ENCODE data around the gene ARHGAP15. TPM values are rescaled to one million over a fixed set of nuclear protein-coding genes. Genes with fewer than 3 reads are reported as not detected.

ARHGAP15 gene
- total RNA-seq, 1 experiment from 2014 or later = 0.71 TPM

DNA sequence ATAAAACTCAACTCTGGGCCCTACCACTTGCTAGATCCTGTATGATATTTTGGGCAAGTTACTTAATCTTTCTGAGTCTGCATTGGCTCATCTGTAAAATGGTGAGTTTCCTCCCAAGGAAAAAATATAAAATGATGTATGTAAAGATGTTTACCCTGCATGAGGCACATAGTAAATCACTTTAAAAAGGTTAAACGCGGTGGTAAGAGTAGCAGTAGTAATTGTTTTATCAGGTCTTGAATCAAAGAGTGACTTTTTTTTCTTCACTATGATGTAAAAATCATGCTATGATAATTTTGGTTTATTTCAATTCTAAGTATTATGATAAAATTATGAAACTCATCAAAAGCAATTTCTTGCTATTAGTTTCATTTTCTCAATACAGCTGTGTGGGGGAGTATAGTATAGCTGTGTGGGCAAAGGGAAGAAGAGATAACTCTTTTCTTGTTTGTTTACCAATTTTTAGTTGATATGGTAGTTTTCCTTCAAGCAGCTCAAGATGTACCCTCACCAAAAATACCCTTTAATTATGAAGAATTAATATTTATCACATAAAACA is 10.7 kb downstream of the ARHGAP15 start:
- in situ Hi-C loops (cut with HindIII; ENCODE audit: low pct_unique_long_range_greater_than_20kb, low sequenced_read_pairs) = no loop called here
- no peak for DNase-seq (ENCODE audit: low read depth, low spot score)

DNA sequence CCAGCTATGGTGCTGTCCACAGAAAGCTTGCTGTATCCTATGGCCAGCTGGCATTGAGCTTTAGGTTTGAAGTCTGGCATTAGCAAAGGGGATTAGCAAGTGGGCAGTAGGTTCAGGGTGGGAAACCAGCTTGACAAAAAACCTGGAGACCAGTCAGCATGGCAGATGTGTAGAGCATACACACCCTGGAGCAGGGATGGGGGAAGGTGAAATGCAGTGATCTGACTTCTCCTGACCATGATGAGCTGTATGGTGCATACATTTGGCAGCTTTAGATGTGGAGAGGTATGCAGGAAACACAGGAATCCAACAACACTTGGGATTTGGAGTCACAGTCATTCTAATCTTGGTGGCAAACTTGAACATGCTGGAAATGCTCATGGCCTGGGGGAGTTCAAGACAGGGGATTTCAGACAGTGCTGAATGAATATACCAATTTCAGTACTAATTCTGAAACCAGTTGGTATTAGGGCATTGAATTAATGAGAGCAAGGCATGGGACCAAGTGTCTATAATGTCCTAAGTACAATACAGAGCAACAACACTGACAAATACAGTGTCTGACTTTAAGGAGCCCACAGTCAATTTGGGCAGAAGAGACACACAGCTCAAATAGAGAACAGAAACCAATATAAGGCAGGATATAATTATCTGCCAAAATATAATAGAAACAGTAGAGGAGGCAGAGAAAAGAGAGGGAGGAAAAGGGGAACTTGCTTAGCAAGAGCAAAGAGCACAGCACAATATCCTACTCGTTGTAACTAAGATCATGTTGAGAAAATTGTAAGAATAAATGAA is 11.8 kb downstream of the ARHGAP15 start:
- no peak for DNase-seq (ENCODE audit: low read depth, low spot score)

DNA sequence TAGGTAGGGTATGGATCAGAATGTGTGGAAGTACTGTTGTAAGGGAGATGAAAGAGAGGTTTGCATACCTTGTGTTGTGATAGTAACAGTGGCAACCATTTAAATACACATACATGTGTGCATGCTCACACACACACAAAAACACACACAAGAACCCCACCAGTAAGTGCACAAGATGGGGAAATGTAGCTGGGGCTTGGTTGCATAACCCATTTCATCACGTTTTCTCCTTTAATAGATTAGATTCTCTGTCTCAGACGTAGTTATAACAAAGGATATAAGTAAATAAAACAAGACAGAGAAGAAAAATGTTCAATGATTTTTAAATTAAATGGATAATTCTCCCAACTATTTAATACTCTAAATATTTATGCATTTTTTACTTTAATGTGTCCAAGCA is 13.4 kb downstream of the ARHGAP15 start:
- DNase-seq (ENCODE audit: low read depth, low spot score) = no peak
- in situ Hi-C loops (cut with HindIII; ENCODE audit: low pct_unique_long_range_greater_than_20kb, low sequenced_read_pairs) = no loop called here

More for the DNA sequence above, 11.8 kb downstream of the ARHGAP15 start:
- in situ Hi-C loops (cut with HindIII; ENCODE audit: low pct_unique_long_range_greater_than_20kb, low sequenced_read_pairs) = no loop called here

DNA sequence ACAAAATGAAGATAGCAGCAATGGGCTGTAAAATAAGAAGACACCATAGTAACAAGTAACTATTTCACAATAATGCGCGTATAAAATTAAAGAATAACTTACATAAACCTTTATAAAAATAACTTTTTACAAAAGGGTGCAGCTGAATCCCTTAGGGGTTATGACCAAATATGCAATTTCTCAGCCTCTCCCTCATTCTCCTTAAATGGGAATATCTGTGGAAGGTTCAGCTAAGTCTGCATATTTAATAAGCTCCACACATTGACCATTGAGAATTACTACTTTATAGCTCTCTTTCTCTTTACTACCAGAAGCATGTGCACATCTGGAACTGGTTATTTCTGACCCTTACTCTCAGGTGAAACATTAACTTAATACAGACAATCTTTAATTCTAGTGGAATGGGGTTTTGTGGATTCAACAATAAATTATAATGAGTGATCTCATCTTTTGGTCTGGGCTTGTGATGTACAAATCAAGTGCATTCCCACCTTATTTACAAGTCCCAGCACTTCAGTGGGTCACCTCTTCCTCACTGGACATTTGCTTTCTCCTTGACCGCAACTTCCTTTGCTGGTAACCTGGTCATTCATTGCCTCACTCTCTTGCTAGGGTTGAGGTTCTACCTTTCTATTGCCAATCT is 15.7 kb downstream of the ARHGAP15 start:
- in situ Hi-C loops (cut with HindIII; ENCODE audit: low pct_unique_long_range_greater_than_20kb, low sequenced_read_pairs) = no loop called here
- no peak for DNase-seq (ENCODE audit: low read depth, low spot score)

DNA sequence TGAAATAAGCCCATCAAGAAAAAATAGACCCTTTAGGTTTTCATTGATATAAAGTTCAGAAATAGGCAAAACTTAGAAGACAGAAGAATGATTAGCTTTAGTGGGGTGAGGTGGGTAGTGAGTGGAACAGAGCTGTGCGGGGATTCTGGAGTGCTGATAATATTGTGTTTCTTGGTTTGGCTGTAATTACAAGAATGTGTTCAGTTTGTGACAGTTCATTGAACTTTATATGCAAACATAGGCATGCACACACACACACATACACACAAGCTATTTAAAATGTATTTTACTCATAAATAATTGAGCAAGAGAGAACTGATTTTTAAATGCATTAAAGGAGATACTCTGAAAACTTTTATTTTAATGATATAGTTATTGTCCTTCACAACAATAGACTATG is 17.1 kb downstream of the ARHGAP15 start:
- no peak for DNase-seq (ENCODE audit: low read depth, low spot score)
- in situ Hi-C loops (cut with HindIII; ENCODE audit: low pct_unique_long_range_greater_than_20kb, low sequenced_read_pairs) = no loop called here

DNA sequence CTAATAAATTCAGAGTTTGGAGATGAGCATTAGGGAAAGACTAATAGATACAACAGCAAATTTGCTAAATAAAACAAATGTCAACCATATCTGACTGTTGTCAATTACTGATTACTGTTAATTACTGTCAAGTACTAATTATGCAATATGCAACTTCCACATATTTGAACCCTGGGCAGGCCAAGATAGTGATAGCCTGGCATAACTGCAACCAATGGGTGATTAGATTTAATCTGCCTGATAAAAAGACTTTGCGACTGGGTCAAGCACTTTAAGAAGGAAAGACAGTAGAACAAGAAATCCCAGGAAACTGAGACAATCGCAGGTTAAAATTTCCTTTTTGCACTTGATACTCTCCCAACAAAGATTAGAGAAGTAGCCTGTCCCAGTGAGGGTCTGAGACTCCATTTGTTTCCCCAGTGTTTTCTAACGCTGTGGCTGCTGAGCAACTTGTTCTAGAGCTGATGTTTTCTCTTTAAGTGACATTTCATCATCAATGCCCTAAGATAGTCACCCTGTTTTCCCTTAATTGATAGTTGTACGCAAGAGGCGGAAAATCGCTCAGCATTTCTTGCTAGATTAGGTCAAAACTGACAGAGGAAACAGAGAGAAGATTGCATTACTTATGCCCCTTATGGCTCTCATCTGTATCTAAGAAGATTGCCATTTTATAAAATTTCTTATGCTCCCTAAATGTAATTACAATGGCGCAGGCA is 17.8 kb downstream of the ARHGAP15 start:
- in situ Hi-C loops (cut with HindIII; ENCODE audit: low pct_unique_long_range_greater_than_20kb, low sequenced_read_pairs) = no loop called here
- no peak for DNase-seq (ENCODE audit: low read depth, low spot score)

DNA sequence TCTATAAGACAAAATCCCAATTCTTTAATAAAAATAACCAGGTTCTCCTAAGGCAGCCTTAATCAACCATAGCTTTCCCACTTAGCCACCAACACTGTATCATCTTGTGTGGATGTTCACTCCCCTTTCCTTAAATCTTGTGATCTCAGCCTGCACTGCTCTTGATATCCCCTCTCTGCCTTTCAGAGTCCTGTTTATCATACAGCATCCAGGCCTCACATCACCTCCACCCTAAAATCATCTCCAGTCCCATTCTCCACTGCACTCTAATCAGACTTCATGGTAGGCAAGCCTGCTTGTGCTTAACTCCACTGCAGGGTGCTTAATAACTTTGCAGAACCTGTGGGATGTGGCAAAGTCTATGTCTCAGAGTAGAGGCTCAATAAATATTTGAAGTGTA is 18.8 kb downstream of the ARHGAP15 start:
- no peak for DNase-seq (ENCODE audit: low read depth, low spot score)
- in situ Hi-C loops (cut with HindIII; ENCODE audit: low pct_unique_long_range_greater_than_20kb, low sequenced_read_pairs) = no loop called here

DNA sequence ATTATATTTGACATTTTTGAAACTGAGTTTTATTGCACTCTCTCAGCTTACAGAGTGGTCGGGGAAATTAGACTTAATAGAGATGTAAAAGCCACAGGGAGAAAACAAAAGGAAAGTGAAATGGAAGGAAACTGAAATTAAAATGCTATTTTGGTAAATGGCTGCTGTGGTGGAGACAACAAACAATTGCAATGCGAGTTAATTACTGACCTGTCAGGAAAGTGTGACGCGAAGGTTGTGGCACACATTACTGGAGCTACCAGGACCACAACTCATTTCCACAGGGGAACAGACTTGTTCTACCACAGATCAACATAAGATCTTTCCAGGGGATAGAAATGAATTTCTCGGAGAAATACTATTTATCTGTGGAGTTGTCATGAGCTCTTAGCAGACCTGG is 19.5 kb downstream of the ARHGAP15 start:
- in situ Hi-C loops (cut with HindIII; ENCODE audit: low pct_unique_long_range_greater_than_20kb, low sequenced_read_pairs) = no loop called here
- DNase-seq (ENCODE audit: low read depth, low spot score) = no peak

DNA sequence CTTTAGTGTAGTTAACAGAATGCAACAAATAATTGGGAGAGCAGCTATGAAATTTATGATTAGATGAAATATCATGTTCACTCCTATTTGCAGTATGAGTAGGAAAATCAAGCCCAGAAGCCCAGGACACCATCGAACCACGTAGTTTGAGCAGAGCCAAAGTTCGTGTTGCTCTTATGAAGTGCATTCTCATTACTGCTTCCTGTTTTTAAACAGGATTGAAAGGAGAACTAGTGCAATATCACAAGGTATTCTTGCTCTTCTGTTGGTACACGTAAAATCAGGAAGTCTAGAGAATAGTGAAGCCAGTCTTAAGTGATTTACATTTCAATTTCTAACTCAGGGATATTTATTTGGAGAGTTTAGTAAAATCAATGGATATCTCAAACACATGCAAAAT is 21.1 kb downstream of the ARHGAP15 start:
- in situ Hi-C loops (cut with HindIII; ENCODE audit: low pct_unique_long_range_greater_than_20kb, low sequenced_read_pairs) = no loop called here
- no peak for DNase-seq (ENCODE audit: low read depth, low spot score)

DNA sequence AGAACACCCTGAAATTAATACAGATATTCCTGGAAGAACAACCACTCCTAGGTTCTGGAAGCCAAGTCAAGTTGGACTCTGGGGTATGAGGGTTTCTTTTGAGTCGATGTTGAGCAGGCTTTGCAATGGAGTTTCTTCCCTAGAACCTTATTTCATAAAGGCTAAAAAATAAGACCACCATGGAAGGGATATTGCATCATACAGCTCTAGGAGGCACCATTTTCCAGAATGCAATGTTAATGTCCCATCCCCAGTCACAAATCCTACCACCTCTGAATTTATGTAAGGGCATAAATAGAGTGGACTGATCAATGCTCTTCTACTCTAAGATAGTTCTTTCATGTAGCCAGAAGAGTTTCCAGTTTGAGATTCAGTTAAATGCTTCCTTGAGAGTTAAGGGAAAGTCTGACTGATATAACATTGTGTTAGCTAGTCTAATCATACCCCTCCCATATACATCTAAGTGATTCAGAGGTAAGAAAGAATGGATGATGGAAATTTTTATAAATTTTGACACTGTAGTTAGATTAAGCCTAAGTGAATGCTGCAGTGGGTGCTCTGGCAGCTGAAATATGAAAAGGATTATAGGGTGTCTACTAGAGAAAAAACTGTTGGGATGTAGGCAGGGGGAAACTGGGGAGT is 22.0 kb downstream of the ARHGAP15 start:
- in situ Hi-C loops (cut with HindIII; ENCODE audit: low pct_unique_long_range_greater_than_20kb, low sequenced_read_pairs) = no loop called here
- DNase-seq (ENCODE audit: low read depth, low spot score) = no peak

DNA sequence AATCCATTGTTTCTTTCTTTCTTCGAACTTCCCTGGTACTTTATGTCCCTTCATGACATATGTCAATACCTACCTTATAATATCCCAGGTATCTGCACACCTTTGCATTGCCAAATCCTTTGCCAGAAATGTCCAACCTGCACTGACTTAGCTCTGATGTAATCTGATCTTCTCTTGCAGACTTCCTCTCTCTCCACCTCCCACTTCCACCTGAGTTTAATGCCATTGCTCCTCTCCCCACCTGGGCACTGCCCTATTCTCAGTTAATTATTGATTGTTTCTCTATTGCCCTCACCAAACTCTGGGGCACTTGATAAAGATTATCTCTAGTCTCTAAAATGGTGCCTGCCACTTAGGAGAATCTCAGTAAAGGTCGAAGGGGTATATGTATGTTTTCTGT is 23.0 kb downstream of the ARHGAP15 start:
- in situ Hi-C loops (cut with HindIII; ENCODE audit: low pct_unique_long_range_greater_than_20kb, low sequenced_read_pairs) = no loop called here
- DNase-seq (ENCODE audit: low read depth, low spot score) = no peak

DNA sequence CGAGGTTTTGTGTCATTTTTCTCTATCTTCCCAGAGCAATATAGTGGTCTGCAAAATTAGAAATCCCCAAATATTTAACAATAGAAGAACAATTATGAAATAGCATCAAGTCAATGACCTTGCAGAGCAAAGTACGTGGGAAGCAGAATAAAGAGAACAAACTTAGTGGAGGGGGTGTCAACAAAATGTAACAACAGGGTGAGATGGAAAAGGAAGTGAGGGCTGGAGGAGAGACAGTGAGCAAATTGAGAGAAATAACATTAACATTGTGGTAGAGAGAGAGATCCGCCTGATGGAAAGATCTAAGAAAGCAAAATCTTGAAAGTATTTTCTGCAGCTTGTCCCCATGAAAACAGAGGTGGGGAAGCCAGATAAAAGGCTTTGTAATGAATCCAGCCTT is 23.4 kb downstream of the ARHGAP15 start:
- in situ Hi-C loops (cut with HindIII; ENCODE audit: low pct_unique_long_range_greater_than_20kb, low sequenced_read_pairs) = no loop called here
- no peak for DNase-seq (ENCODE audit: low read depth, low spot score)

DNA sequence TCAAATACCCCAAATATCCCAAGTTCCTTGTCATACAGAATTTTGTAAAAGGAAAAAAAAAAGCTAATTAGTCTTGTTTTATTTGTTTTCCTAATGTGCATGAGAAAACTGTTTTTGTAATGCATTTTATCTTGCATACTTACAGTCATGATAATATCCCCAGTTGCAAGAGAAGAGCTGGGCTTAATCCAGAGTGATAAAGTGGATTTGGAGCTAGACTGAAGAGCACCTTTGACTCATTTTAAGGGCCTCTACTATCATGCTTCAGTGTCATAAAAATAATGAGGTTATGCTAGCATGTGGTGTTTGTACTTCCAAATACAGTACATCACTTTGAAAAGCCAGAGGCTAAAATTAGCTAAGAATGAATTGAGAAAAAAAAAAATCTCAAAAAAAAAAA is 26.4 kb downstream of the ARHGAP15 start:
- in situ Hi-C loops (cut with HindIII; ENCODE audit: low pct_unique_long_range_greater_than_20kb, low sequenced_read_pairs) = no loop called here
- no peak for DNase-seq (ENCODE audit: low read depth, low spot score)

DNA sequence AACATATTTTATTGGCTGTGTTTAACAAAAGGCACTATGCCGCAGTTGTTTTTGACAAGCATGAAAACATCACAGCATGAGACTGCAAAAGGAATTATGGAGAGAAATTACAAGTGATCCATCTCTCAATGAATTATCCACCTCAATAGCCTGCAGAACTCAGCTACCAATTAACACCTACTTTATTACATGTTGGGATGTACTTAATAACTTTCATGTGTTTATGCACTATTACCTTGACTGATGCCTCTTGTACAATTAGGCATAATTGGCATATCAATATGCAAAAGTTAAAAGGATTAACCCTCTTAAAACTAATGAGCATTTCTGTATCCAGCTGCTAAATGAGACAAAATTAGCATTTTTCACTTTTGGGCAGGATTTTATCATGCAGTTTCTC is 27.8 kb downstream of the ARHGAP15 start:
- in situ Hi-C loops (cut with HindIII; ENCODE audit: low pct_unique_long_range_greater_than_20kb, low sequenced_read_pairs) = no loop called here
- no peak for DNase-seq (ENCODE audit: low read depth, low spot score)

DNA sequence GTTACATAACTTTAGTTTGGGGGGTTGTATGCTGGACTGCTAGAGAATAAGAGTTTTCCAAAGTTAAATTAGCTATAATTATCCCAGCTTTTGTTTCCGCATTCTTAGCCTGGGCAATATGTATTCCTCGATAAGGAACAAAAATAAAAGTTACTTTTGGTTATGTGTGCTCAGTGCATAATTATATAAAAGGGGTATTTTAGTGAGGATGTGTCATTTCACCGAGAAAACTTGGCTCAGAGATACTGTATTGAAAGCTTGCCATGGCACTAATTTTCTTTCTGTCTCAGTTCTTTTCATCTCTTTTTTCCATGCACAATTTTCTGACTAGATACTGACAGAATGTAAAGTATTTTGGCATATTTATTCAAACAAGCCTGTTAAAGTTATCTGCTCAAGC is 28.2 kb downstream of the ARHGAP15 start:
- in situ Hi-C loops (cut with HindIII; ENCODE audit: low pct_unique_long_range_greater_than_20kb, low sequenced_read_pairs) = no loop called here

DNA sequence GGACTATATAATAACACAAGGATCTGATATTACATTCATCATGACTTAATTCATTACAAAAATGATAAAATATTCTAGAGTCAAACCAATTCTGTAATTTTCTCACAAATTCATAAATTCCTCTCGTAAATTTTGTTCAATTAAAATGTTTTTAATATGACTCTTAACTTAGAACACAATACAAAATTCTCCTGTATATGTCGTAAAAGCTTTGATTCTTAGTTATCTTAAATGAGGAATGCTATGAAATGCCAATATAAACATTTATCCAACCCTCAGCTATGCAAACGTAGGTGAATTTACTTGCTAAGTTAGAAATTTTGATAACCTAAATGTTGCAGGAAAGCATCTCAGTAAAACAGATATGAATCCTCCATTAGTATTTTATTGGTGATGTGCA is 28.9 kb downstream of the ARHGAP15 start:
- in situ Hi-C loops (cut with HindIII; ENCODE audit: low pct_unique_long_range_greater_than_20kb, low sequenced_read_pairs) = no loop called here
- no peak for DNase-seq (ENCODE audit: low read depth, low spot score)

More for the DNA sequence above, 28.2 kb downstream of the ARHGAP15 start:
- no peak for DNase-seq (ENCODE audit: low read depth, low spot score)

DNA sequence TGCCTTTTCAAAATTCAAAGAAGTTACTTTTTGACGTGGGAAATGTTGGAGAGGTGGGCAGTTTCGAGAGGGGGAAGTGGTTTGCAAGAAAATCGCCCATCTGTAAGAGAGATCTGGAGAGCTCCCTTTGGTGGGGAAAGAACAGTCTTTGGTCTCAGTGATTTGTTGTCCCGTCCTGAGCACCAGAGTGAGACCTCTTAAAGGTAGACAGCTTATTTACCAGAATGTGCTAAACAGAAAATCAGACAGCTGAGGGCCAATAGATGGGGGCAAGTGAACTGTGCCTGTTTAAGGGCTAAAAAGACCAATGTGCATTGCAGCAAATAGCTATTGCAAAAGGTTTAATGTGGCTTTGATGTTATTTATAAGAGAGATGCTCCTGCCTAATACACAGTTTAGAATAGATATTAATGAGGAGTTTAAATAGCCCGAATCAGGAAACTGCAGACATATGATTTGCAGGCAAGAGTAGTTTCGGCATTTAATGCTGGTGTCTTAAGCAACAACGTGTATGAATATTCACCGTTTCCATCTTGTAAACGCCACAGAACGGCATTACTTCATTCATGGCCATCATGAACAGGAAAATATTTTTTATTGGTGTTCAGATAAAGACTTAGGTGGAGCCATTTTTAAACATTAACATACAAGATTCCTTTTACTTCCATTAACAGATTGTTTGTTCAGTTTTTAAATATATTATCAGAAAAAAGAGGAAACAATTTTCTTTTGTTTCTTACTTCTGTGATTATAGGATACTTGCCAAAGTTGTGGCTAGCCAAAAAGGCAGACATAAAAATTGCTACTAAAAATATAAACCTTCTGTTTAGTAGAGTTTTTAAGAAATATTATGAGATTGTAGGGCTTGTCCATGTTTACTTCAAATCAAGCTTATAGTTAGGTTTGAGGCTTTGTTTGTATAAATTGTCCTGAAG is 29.6 kb downstream of the ARHGAP15 start:
- no peak for DNase-seq (ENCODE audit: low read depth, low spot score)
- in situ Hi-C loops (cut with HindIII; ENCODE audit: low pct_unique_long_range_greater_than_20kb, low sequenced_read_pairs) = no loop called here

All from SK-MEL-5 (cell line).